Adrenal gland (tissue), 12 donors: ENCODE results near the gene EYS. TPM values are rescaled to one million over a fixed set of nuclear protein-coding genes. Genes with fewer than 3 reads are reported as not detected.

Source experiments
- DNase-seq, 7 donors: peaks; one replicate each; pipeline ENCODE4 v3.0.0-alpha.2; 2019 to 2020
- H3K27ac ChIP-seq, 5 donors: fragments of 200-600 bp; sonication (generic) in 4 of 5; 1 replicate in 3 of 5; 2 replicates in 2 of 5; pipeline versions ENCODE4 v1.5.1 to v1.8.0; 2016 to 2020; ENCODE audit warnings: mild to moderate bottlenecking in 1 of 5
- H3K27me3 ChIP-seq: fragments of 200-600 bp; 2 replicates; pipeline ENCODE4 v1.8.0; 2021
- H3K36me3 ChIP-seq, 2 donors: fragments of 200-600 bp; replicated peaks in 1 of 2; 1 replicate in 1 of 2; 2 replicates in 1 of 2; pipeline versions ENCODE4 v1.5.1 to v1.8.0; 2018 to 2022
- H3K4me1 ChIP-seq, 2 donors: fragments of 200-600 bp; replicated peaks in 1 of 2; 1 replicate in 1 of 2; 2 replicates in 1 of 2; pipeline versions ENCODE4 v1.5.1 to v1.8.0; 2018 to 2021
- H3K4me3 ChIP-seq, 4 donors: fragments of 200-600 bp; sonication (generic) in 3 of 4; one replicate each; pipeline ENCODE4 v1.5.1; 2016 to 2018
- H3K9me3 ChIP-seq, 3 donors: fragments of 200-600 bp; sonication (generic) in 1 of 3; replicated peaks in 1 of 3; 1 replicate in 2 of 3; 2 replicates in 1 of 3; pipeline versions ENCODE4 v1.5.1 to v1.8.0; 2016 to 2021
- CTCF ChIP-seq, 6 experiments: fragments of 450-650 bp in 4 of 6; fragments of 200-600 bp in 2 of 6; sonication (generic) in 1 of 6; IDR thresholded peaks; 1 replicate in 5 of 6; 2 replicates in 1 of 6; pipeline versions ENCODE4 v1.5.1 to v1.8.0; 2016 to 2021; ENCODE audit warnings: antibody characterized with exemption in 6 of 6, mild to moderate bottlenecking in 2 of 6, moderate library complexity in 1 of 6
- POLR2A ChIP-seq, 2 donors: fragments of 450-650 bp; IDR thresholded peaks; one replicate each; pipeline ENCODE4 v1.6.1; 2017; ENCODE audit warnings: antibody characterized with exemption in 2 of 2, mild to moderate bottlenecking in 2 of 2, moderate library complexity in 1 of 2
- WGBS, 4 donors: extraction: QIAGEN DNeasy Blood & Tissue Kit in 2 of 4; methylation state at CpG; one replicate each; pipeline versions ENCODE4 v1.1.5 to v1.1.7; 2013 to 2017; 5-methylcytosine and 5-hydroxymethylcytosine counted together
- intact Hi-C, 2 donors: fragments of 100-400 bp; cut with DNase I; formaldehyde crosslinking; loops; one replicate each; pipeline versions ENCODE4 v1.14.1 to v1.15.0; 2022 to 2023
- polyA plus RNA-seq, 3 donors: library from polyadenylated mRNA; stranded (reverse); fragments of 200-250 nt in 2 of 3; fragments of 350-450 nt in 1 of 3; fragmentation: Illumina TruSeq in 1 of 3; extraction: RNeasy Lipid Tissue Mini Kit (QIAGEN cat#74804) in 1 of 3; gene quantifications; one replicate each; pipeline ENCODE4 v1.2.3, GENCODE V29; 2013 to 2014
- total RNA-seq, 9 donors: library from RNA; depleted of rRNA in 4 of 9; stranded (reverse); fragments of >200 nt in 4 of 9; fragments of 120-200 nt in 1 of 9; fragmentation: NEBNext Ultra II Directional in 1 of 9; extraction: Animal tissue kit (Norgen Biotek cat#: 25700) in 1 of 9; gene quantifications; one replicate each; pipeline versions ENCODE4 v1.1.0 to v1.2.4, GENCODE V29; 2013 to 2023
- donor health status: healthy with polysubstance abuse.
- donor health status: Bipolar disorder and iron deficiency.
- donor health status: DM: yes; HTN: yes; CAD: no.
- donor health status: DM: no; HTN: no; CAD: no.
- donor health status: DM: no; HTN: no; CAD: no.
- donor health status: DM: yes; HTN: yes; CAD: no.

The EYS gene
- total and polyA plus RNA-seq, 12 donors: 0.03 to 3.1 (median 0.18) TPM; not detected in 7

- DNase-seq: no peak
- H3K27me3 ChIP-seq: no peaks in the 10 kb centered on the region
- no peaks in the 10 kb centered on the region for H3K9me3 ChIP-seq
- no peak overlapping the region for H3K27ac ChIP-seq
- H3K4me1 ChIP-seq: no peaks in the 10 kb centered on the region
- 25 to 33% (median 28%) methylated on average over 3 of the region's 3 CpGs for WGBS, 4 donors
- intact Hi-C loops: no loop called here
- H3K36me3 ChIP-seq: no peaks in the 10 kb centered on the region
- no peak overlapping the region for H3K4me3 ChIP-seq
- TF ChIP-seq CTCF (IDR thresholded peaks at IDR 0.05) (no peak), POLR2A (IDR thresholded peaks at IDR 0.05) (no peak)
These were observed 1449.4 kb downstream of the EYS start for GRCh38 chr6:64257586-64257985.

- no peaks in the 10 kb centered on the region for H3K27me3 ChIP-seq
- no peak for DNase-seq
- no peaks in the 10 kb centered on the region for H3K9me3 ChIP-seq
- no peaks in the 10 kb centered on the region for H3K36me3 ChIP-seq
- H3K4me3 ChIP-seq: no peak overlapping the region
- intact Hi-C loops: no loop called here
- H3K27ac ChIP-seq: no peak overlapping the region
- 57 to 66% (median 63%) methylated on average over 3 of the region's 3 CpGs for WGBS, 4 donors
- no peaks in the 10 kb centered on the region for H3K4me1 ChIP-seq
- no peak for TF ChIP-seq CTCF (IDR thresholded peaks at IDR 0.05)
These were observed 1450.5 kb downstream of the EYS start for GRCh38 chr6:64256483-64256882.

GRCh38 chr6:64255000-64255399, 1452.0 kb downstream of the EYS start:
- no peak for TF ChIP-seq CTCF (IDR thresholded peaks at IDR 0.05)
- Histone ChIP-seq H3K27me3 (no peaks in the 10 kb centered on the region), H3K4me1 (no peaks in the 10 kb centered on the region), H3K36me3 (no peaks in the 10 kb centered on the region), H3K9me3 (no peaks in the 10 kb centered on the region), H3K4me3 (no peak overlapping the region), H3K27ac (no peak overlapping the region)
- WGBS, 4 donors: 49 to 69% (median 52%) methylated on average over 1 of the region's 1 CpG
- intact Hi-C loops: no loop called here
- DNase-seq: no peak

- TF ChIP-seq CTCF (IDR thresholded peaks at IDR 0.05) (no peak), POLR2A (IDR thresholded peaks at IDR 0.05) (no peak)
- Histone ChIP-seq H3K27ac (no peak overlapping the region), H3K36me3 (no peaks in the 10 kb centered on the region), H3K27me3 (no peaks in the 10 kb centered on the region), H3K9me3 (no peaks in the 10 kb centered on the region), H3K4me3 (no peak overlapping the region), H3K4me1 (no peaks in the 10 kb centered on the region)
- DNase-seq: no peak
- intact Hi-C loops: no loop called here
- 47 to 58% (median 52%) methylated on average over 3 of the region's 3 CpGs for WGBS, 4 donors
These were observed 1452.5 kb downstream of the EYS start for GRCh38 chr6:64254558-64254957.
